Measurements from ENCODE around the gene CDH8. TPM values are rescaled to one million over a fixed set of nuclear protein-coding genes. Genes with fewer than 3 reads are reported as not detected.

CDH8 gene
- total and polyA plus RNA-seq, 2 donors (not counting 3 experiments of a cell fraction or from before 2014, with no cell fraction given), result not detected

DNA sequence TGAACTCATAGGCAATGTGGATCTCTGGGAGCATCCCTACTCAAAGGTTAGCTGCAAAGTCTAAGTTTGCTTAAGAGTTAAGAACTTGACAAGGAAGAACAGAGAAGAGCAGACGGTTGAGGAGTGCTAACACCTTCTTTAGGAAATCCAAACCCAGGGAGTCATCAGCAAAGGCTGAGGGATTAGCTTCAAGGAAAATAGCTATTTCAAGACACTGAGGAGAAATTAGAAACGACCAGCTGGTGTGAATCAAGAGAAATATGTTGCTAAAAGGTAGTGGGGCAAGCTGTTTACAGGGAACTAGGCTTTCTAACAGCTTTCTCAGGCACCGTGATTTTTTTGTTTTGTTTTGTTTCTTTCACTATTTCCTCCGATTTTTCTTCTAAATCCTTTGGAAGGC is 90.7 kb downstream of the CDH8 start:
- no TSS peak for BruUV-seq (replicated peaks)
- Histone ChIP-seq H3K9ac (replicated peaks; ENCODE audit: extremely low read depth, insufficient read depth, low read length) (no peak overlapping the region), H2AFZ (ENCODE audit: low read depth, low read length) (no peak overlapping the region), H3K4me2 (ENCODE audit: insufficient read depth, low read length) (no peak overlapping the region), H3K4me1 (ENCODE audit: control insufficient read depth, extremely low read depth, insufficient read depth, low read length) (no peaks in the 10 kb centered on the region), H3K36me3 (ENCODE audit: control insufficient read depth in 2 of 2, extremely low read depth in 1 of 2, insufficient read depth in 2 of 2, low read length in 2 of 2) (no peaks in the 10 kb centered on the region), H3K79me2 (ENCODE audit: control insufficient read depth, insufficient read depth, low read length) (no peaks in the 10 kb centered on the region), H3K4me3 (replicated peaks in 1 of 3; ENCODE audit: insufficient read depth in 1 of 3, low read depth in 1 of 3, low read length in 3 of 3) (no peak overlapping the region), H3K9me1 (replicated peaks; ENCODE audit: control insufficient read depth, extremely low read depth, insufficient read depth, low read length) (no peaks in the 10 kb centered on the region), H3K27ac (ENCODE audit: insufficient read depth, low read depth, low read length) (no peak overlapping the region), H4K20me1 (replicated peaks; ENCODE audit: control insufficient read depth, extremely low read depth, insufficient read depth, low read length) (no peaks in the 10 kb centered on the region), H3K27me3 (ENCODE audit: control insufficient read depth in 2 of 2, insufficient read depth in 2 of 2, low read length in 2 of 2) (no peaks in the 10 kb centered on the region), H3K9me3 (replicated peaks; ENCODE audit: control insufficient read depth, insufficient read depth, low read length) (peaks cover 3% of the 10 kb centered on the region)
- DNase-seq (ENCODE audit: low read depth, low spot score) (no peak), FAIRE-seq (no peak)
- TF ChIP-seq, protein P1, sequence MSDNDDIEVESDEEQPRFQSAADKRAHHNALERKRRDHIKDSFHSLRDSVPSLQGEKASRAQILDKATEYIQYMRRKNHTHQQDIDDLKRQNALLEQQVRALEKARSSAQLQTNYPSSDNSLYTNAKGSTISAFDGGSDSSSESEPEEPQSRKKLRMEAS (IDR thresholded peaks at IDR 0.05; ENCODE audit: insufficient read depth, insufficient read length), result no peak
- TF ChIP-seq POLR2A (IDR thresholded peaks at IDR 0.05; ENCODE audit: low read depth, low read length) (no peak), MYC (IDR thresholded peaks at IDR 0.05; ENCODE audit: low read depth, low read length) (no peak), GATA2 (IDR thresholded peaks at IDR 0.05; ENCODE audit: insufficient read depth, insufficient read length, low read depth, low read length) (no peak), POLR2AphosphoS5 (IDR thresholded peaks at IDR 0.05; ENCODE audit: insufficient read depth, low read depth, low read length) (no peak), FOS (IDR thresholded peaks at IDR 0.05; ENCODE audit: borderline replicate concordance, insufficient read depth, low read length) (no peak), CTCF (IDR thresholded peaks at IDR 0.05; ENCODE audit: extremely low read depth in 1 of 2, insufficient read depth in 1 of 2, low read depth in 1 of 2, low read length in 2 of 2) (no peak), EZH2 (IDR thresholded peaks at IDR 0.05; ENCODE audit: borderline replicate concordance, low read depth, low read length, severe bottlenecking) (no peak), JUN (IDR thresholded peaks at IDR 0.05; ENCODE audit: borderline replicate concordance, insufficient read depth, insufficient read length, low read depth) (no peak)
- dilution Hi-C loops (cut with MboI; ENCODE audit: extremely low pct_ligation_motif_present, low sequenced_read_pairs), result no loop called here
- ChIA-PET POLR2A (no interaction called here), CTCF (no interaction called here)
- intact Hi-C loops (cut with micrococcal nuclease), result no loop called here
